22Rv1 (cell line): ENCODE data around the gene MC3R.

ENCODE experiments used
- H3K27ac ChIP-seq: fragments of 450-650 bp; 2 replicates; pipeline ENCODE4 v1.5.1; 2017
- CTCF ChIP-seq: fragments of 450-650 bp; IDR thresholded peaks from 2 replicates; pipeline ENCODE4 v1.5.1; 2017; ENCODE audit warnings: mild to moderate bottlenecking
- ZFX ChIP-seq: fragments of 450-650 bp; IDR thresholded peaks from 2 replicates; pipeline ENCODE4 v1.6.1; 2017; ENCODE audit warnings: antibody characterized with exemption, borderline replicate concordance

Gene MC3R

GRCh38 chr20:56274156-56274555 is 25.6 kb downstream of the MC3R start:
- no peak overlapping the region for H3K27ac ChIP-seq
- no peak for TF ChIP-seq CTCF
- TF ChIP-seq ZFX: no peak

GRCh38 chr20:56278196-56278595 is 29.7 kb downstream of the MC3R start:
- TF ChIP-seq CTCF: no peak
- TF ChIP-seq ZFX: no peak
- no peak overlapping the region for H3K27ac ChIP-seq

- TF ChIP-seq ZFX (no peak), CTCF (no peak)
These were observed 37.0 kb downstream of the MC3R start for GRCh38 chr20:56285496-56285895.

GRCh38 chr20:56289652-56290051 is 41.1 kb downstream of the MC3R start:
- H3K27ac ChIP-seq: no peak overlapping the region
- no peak for TF ChIP-seq ZFX
- TF ChIP-seq CTCF: no peak

More at GRCh38 chr20:56285496-56285895, 37.0 kb downstream of the MC3R start:
- H3K27ac ChIP-seq: no peak overlapping the region

- no peak overlapping the region for H3K27ac ChIP-seq
- no peak for TF ChIP-seq CTCF
- no peak for TF ChIP-seq ZFX
These were observed 50.8 kb downstream of the MC3R start for GRCh38 chr20:56299362-56299761.
